DMS114 treated with DMSO at 0.1 percent for 48 hours (cell line): ENCODE measurements around the gene TRANK1.
"Not testable (repeated sequence)": the region's sequence is repeated elsewhere in the genome, so short reads cannot be mapped to it uniquely, and the experiment has no call there.

Source experiments
- DNase-seq: peaks from one replicate; lab custom pipeline; 2025; ENCODE audit not compliant: unreplicated experiment; lab: John Stamatoyannopoulos, UW

TRANK1 gene

GRCh38 chr3:36920884-36921567 is 23.8 kb downstream of the TRANK1 start:
- no peak for DNase-seq

DNA sequence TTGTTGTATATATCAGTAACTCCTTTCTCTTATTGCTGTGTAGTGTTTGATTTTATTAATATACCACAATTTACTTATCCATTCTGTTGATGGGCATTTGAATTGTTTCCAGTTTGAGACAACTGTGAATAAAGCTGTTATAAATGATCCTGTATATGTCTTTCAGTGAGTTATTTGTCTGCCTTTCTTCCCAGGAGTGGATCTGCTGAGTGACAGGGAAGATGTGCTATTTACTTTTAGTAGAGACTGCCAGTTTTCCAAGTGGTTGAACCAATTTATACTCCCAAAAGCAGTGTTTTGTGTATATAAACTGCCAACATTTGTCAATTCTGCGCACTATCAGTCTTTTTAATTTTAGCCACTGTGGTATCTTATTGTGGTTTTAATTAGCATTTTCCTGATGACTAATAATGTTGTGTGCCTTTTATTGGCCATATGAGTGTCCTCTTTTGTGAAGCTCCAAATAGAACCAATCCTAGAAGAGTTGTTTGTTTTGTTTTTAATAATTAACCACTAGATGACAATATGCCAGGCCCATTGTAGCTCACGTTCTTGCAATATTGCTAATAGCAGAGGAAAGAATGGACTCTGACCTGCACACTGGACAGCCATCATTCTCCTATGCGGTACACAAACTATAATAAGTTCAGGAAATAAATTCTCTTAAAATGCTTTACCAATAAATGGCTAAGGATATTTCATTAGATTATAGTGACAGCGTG is 25.3 kb downstream of the TRANK1 start:
- DNase-seq, result no peak

DNA sequence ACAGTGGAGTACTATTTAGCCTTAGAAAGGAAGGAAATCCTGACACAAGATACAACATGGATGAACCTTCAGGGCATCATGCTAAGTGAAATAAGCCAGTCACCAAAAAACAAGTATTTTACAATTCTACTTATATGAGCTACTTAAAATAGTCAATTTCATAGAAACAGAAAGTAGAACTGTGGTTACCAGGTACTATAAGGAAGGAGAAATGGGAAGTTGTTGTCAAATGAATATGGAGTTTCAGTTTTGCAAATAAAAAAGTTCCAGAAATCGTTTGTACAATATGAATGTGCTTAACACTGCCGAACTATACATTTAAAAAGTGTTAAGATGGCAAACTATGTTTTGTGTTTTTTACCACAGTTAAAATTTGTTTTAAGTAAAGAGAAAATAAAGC is 26.8 kb downstream of the TRANK1 start:
- no peak for DNase-seq

- no peak for DNase-seq
Measured at GRCh38 chr3:36911990-36912804, 32.7 kb downstream of the TRANK1 start.

GRCh38 chr3:36909666-36910065 is 35.2 kb downstream of the TRANK1 start:
- no peak for DNase-seq

DNA sequence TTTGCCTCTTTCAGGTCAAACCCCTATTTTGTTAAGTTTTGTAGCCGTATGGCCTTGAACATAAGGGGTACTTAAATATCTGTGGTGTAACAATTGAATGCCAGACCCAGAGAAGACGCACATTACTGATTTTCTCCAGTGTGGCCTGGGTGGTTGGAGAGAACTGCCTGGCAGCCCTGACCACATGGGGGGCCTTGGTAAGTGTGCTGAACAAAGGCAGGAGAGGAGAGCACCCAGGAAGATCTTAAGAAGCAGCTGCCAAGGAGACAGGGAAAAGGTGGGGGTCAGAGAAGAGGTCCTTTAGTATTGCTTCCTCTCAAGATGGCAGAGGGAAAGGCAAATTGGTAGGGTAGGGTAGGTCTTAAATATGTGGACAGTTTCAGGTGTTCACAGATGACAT is 35.7 kb downstream of the TRANK1 start:
- DNase-seq, result no peak

DNA sequence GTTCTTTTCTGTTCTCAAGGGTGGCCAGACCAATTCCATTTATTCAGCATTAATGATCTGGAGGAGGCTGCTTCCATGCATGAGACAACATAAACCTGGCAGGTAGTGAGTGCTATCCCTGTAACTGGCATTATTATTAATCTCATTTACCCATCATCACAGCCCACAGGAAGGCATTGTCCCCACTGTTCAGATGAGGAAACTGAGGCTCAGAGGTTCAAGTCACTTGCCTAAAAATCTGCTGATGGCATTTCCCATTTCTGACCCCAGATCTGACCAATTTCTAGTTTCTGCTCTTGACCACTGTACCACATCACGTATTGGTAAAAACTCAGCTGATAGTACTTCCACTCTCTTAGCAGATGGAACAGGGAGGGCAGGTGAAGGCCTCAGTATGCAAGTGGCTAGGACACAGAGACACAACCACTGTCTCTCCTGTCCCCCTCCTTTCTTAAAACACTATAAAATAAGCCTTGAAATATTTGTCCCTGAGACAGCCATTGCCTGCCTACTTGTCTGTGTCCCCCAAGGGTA is 36.1 kb downstream of the TRANK1 start:
- no peak for DNase-seq

DNA sequence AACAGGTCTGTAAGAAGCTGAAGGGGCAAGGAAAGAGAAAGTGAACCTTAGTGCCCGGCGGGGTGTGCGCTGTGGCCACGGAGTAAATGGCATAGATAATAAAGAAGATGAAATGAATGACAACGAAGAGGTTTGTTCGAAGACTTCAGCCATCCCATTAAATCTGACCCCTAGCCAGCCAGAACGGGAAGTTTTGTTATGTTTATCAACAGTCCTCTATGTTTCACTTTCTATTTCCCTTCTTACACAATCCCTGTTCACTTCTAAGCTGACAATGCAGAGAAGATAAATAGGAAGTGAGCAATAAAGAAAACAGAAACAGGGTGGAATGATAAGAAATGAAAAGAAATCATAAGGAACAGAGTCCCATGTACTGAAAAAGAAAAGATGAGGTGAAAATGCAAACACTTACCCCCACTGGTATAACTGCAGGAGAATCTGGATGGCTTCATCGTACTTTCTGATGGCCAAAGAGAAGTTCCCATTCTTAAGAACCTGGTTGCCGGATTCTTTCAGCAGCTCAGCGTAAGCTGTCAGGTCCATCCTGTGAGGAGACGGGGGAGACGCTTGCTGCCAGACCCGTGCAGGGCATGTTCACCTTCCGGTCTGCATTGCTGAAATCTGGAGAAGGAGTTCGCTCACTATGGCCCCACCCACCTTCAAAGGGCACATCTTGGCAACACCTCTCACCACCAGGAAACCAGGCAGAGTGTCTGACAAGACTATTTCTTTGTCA is 36.8 kb downstream of the TRANK1 start:
- no peak for DNase-seq

DNA sequence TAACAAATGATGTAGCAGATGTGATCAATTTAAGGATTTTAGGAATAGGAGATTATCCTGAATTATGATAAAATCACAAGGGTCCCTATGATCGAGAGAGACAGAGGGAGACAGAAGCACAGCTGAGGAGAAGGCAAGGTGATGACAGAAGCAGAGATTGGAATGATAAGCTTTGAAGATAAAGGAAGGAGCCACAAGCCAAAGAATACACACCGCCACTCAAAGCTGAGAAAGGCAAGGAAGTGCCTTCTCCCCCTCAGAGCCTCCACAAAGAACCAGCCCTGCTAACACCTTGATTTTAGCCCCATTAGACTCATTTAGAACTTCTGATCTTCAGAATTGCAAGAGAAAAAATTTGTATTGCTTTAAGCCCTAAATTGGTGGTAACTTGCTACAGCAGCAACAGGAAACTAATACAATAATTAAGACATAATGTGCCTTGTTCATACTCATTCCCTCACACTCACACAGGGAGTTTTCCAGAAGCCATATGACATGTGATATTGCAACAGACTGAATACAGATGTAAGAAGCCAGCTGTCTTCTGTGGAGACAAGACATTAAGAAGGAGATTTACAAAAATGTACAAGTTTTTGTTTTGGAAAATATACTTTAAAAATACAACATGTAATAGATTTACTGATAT is 38.2 kb downstream of the TRANK1 start:
- DNase-seq, result no peak

- DNase-seq, result no peak
Measured at GRCh38 chr3:36905545-36905944, 39.3 kb downstream of the TRANK1 start.

DNA sequence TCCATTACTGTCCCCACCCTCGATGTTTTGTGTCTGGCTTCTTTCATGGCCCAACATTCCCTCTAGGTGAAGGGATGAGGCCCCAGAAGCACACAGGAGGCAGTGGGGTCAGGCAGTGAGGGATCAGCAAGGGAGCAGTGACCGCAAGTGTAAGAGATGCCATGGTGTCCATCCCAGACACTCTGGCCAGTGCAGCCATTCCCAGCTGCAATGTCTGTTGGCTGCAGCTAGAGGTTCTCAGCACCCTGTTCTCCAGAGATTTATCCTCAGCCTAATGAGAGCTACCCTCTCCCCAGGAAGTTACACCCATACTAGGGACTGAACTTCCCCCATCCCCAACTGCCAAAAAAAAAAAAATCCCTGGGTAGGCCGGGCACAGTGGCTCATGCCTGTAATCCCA is 40.2 kb downstream of the TRANK1 start:
- DNase-seq, result peak; percentile 4

- not testable (repeated sequence) for DNase-seq
Measured at GRCh38 chr3:36904065-36904464, 40.8 kb downstream of the TRANK1 start.

DNA sequence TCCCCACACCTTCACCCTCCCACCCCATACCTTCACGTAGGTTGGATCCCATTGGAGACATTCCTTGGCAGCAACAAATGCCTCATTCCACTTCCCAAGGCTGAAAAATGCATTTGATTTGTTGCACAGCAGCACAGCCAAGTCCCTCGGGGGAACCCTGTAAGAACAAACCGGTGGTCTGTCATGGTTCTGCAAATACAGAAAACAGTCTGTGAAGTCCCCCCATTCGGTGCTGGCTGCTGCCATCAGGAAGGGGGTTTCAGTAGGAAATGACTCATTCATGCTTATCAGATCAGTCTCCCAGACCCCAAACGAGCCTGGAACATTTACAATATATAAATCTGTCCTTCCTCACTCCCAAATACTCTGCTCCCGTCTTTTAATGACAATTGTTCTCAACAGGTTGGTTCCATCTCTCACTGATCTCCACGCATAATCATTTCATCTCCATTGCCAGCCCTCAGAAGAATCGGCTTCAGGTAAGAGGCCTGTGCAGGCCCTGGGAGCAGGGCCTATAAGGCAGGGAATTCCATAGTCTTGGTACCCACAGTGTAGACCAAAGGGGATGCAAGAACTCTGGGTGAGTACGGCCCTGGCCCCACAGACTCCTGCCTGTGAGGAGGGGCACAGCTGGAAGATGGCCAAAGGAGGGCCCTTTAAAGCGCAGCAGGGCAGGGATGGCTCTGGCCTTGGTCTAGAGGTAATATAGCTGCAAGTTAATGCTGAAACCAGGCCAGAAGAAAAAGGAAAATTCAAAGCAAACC is 41.6 kb downstream of the TRANK1 start:
- no peak for DNase-seq

- DNase-seq, result no peak
Measured at GRCh38 chr3:36901588-36901987, 43.3 kb downstream of the TRANK1 start.

DNA sequence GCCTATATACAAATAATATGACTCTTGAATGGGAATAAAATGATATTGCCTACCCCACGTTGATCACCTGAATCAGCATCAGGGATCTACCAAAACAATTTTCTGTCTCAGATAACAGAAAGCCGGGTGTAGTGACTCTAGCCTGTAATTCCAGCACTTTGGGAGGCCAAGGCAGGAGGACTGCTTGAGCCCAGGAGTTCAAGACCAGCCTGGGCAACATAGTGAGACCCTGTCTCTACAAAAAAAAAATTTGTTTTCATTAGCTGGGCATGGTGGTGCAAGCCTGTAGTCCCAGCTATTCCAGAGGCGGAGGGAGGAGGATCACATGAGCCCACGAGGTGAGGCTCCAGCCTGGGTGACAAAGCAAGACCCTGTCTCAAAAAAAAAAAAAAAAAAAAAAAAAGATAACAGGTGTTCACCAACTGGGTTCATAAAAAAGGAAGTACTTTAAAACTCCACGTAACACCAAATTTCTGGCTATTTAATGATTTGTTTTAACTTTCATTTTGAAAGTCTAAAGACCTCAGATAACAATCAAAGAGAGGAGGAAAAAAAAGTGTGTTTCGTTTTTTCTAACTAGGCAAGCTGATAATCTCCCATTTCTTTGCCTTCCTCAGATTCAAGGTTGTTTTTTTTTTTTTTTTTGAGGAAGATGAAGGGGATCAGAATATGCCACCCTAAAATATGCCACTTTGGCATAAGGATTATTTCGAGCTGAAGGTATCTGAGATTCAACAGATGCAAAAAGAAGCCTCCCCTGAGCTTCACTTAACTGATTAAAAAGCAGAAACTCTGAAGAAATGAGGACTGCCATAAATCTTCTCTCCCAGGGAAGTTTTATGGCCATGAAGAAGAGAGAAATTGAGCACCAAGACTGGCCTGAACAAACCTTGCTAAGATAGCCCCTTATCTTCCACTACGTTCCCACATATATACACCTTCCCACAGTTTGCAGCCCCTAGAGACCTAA is 44.1 kb downstream of the TRANK1 start:
- no peak for DNase-seq

GRCh38 chr3:36895496-36896409 is 49.1 kb downstream of the TRANK1 start:
- DNase-seq, result no peak

GRCh38 chr3:36894914-36895313 is 49.9 kb downstream of the TRANK1 start:
- no peak for DNase-seq

DNA sequence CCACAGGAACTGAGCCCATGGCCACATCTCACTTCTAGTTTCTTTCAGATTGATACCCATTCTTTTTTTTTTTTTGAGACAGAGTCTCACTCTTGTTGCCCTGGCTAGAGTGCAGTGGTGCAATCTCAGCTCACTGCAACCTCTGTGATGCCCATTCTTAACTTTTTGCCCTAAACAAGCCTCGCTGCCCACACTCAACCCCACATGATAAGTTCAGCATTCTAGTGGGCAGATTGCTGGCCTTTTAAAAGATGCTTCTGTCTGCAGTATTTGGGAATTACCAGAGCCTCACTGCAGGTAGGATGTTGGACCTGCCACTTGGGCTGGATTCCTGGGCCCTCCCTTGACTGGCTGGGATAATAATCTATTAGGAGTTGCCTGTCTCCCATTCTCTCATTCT is 51.0 kb downstream of the TRANK1 start:
- no peak for DNase-seq
